OCI-LY3 (cell line): ENCODE data around the gene NPPB.

ENCODE experiments used
- H2AFZ ChIP-seq: fragments of 200-600, 300-600 bp; shearing (Covaris generic); 2 replicates; pipeline ENCODE4 v1.6.0; 2014; ENCODE audit warnings: antibody characterized with exemption, low read depth, low read length
- H3K27ac ChIP-seq: fragments of 200-600, 300-600 bp; sonication (generic); 2 replicates; pipeline ENCODE4 v1.5.1; 2014; ENCODE audit warnings: mild to moderate bottlenecking, low read length, moderate library complexity, mixed read lengths
- H3K27me3 ChIP-seq: fragments of 200-600, 300-600 bp; sonication (generic); 2 replicates; pipeline ENCODE4 v1.6.1; 2014; ENCODE audit warnings: low read depth, low read length, mixed read lengths
- H3K36me3 ChIP-seq: fragments of 200-600, 300-600 bp; sonication (generic); replicated peaks from 2 replicates; pipeline ENCODE3; 2014; ENCODE audit warnings: low read depth, low read length, mixed read lengths
- H3K4me1 ChIP-seq: fragments of 300-600, 200-600 bp; sonication (generic); 2 replicates; pipeline ENCODE4 v1.6.1; 2014; ENCODE audit warnings: low read length, mixed read lengths
- H3K4me2 ChIP-seq: fragments of 200-600, 300-600 bp; sonication (generic); 2 replicates; pipeline ENCODE4 v1.6.1; 2014; ENCODE audit warnings: low read length, mixed read lengths
- H3K4me3 ChIP-seq: fragments of 300-600, 200-600 bp; sonication (generic); 2 replicates; pipeline ENCODE4 v1.5.1; 2014; ENCODE audit warnings: antibody characterized with exemption, mild to moderate bottlenecking, low read length, moderate library complexity
- H3K79me2 ChIP-seq: fragments of 300-600, 200-600 bp; shearing (Covaris generic); 2 replicates; pipeline ENCODE4 v1.6.1; 2014; ENCODE audit warnings: mild to moderate bottlenecking, low read length, mixed read lengths
- H3K9ac ChIP-seq: fragments of 300-600, 200-600 bp; shearing (Covaris generic); 2 replicates; pipeline ENCODE4 v1.6.0; 2014; ENCODE audit warnings: mild to moderate bottlenecking, low read length, moderate library complexity
- H3K9me3 ChIP-seq: fragments of 200-600, 300-600 bp; shearing (Covaris generic); 2 replicates; pipeline ENCODE4 v1.6.1; 2014; ENCODE audit warnings: low read length, mixed read lengths; ENCODE audit not compliant: insufficient read depth
- H4K20me1 ChIP-seq: fragments of 200-600, 300-600 bp; sonication (generic); 2 replicates; pipeline ENCODE4 v1.6.1; 2016; ENCODE audit warnings: low read length, mixed read lengths; ENCODE audit not compliant: insufficient read depth
- EZH2phosphoT487 ChIP-seq: fragments of 200-600 bp; shearing (Covaris generic); IDR thresholded peaks from 2 replicates; pipeline ENCODE4 v1.6.1; 2018; ENCODE audit warnings: antibody characterized with exemption, mixed run types, low read depth
- TF ChIP-seq, protein P1 (sequence below): fragments of 200-600, 300-600 bp; sonication (generic); IDR thresholded peaks from 2 replicates; pipeline ENCODE4 v1.5.1; 2014; ENCODE audit warnings: antibody characterized with exemption, low read length, low read depth

Gene NPPB

DNA sequence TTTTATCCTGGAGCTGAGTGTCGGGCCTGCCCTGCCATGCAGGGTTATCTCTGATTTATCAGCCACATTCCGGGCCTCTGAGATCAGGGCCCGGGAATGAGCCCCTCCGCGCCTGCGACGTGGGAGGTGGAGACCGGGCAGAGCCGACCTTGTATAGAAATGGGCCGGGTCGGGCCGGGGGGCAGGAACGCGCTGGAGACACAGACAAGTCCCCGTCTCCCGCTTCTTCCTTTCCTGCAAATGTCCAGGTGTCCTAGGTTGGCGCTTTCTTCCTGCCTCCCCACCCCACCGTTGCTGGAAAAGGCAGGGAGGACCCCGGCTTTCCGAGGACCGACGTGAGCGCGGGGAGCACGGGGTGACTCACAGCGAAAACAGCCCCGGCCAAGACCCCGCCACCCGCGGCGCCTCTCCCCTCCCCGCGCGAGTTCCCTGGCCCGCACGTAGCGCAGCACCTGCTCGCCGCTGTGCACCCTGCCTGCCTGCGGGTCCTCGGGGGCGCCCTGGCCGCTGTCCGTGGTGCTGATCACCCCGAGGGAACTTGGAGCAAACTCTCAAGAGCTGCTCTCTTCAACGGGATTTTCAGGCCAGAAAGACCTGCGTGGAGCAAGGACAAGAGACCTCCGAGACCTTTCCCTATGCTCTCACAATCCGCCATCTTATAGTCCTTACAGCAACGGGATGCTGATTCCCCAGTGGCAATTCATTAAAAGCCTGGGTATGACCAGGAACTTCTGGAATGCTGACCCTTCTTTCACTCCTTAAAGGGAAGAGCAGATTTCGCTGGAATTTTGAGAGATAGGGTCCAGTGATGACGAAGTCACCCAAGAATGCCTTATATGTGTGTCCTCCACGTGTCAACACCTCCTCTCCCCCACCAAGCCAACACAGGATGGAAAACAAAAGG, 475 bp upstream of the NPPB start:
- H4K20me1 ChIP-seq: no peaks in the 10 kb centered on the region; the same call in 1 of the 2 replicates
- H3K27ac ChIP-seq: no peak overlapping the region
- peaks cover 8% of the 10 kb centered on the region; the same call in 1 of the 2 replicates for H3K4me1 ChIP-seq
- no peaks in the 10 kb centered on the region for H3K36me3 ChIP-seq
- H3K9ac ChIP-seq: no peak overlapping the region
- no peaks in the 10 kb centered on the region for H3K27me3 ChIP-seq
- H3K9me3 ChIP-seq: no peaks in the 10 kb centered on the region
- H3K4me2 ChIP-seq: no peak overlapping the region
- no peak overlapping the region for H3K4me3 ChIP-seq
- H3K79me2 ChIP-seq: no peaks in the 10 kb centered on the region
- no peak for TF ChIP-seq EZH2phosphoT487
- TF ChIP-seq, protein P1, sequence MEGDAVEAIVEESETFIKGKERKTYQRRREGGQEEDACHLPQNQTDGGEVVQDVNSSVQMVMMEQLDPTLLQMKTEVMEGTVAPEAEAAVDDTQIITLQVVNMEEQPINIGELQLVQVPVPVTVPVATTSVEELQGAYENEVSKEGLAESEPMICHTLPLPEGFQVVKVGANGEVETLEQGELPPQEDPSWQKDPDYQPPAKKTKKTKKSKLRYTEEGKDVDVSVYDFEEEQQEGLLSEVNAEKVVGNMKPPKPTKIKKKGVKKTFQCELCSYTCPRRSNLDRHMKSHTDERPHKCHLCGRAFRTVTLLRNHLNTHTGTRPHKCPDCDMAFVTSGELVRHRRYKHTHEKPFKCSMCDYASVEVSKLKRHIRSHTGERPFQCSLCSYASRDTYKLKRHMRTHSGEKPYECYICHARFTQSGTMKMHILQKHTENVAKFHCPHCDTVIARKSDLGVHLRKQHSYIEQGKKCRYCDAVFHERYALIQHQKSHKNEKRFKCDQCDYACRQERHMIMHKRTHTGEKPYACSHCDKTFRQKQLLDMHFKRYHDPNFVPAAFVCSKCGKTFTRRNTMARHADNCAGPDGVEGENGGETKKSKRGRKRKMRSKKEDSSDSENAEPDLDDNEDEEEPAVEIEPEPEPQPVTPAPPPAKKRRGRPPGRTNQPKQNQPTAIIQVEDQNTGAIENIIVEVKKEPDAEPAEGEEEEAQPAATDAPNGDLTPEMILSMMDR: no peak
- H2AFZ ChIP-seq: no peak overlapping the region

DNA sequence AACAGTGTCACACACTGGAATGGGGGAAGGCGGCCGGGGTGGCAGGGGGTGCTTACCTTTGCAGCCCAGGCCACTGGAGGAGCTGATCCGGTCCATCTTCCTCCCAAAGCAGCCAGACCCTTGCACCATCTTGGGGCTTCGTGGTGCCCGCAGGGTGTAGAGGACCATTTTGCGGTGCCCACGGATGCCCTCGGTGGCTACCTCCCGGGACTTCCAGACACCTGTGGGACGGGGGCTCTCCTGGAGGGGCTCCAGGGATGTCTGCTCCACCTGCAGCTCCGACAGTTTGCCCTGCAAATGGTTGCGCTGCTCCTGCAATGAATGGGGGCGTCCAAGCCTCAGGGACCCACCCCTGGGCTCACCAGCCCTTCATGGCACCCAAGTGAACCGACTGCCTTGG, 587 bp downstream of the NPPB start:
- no peak overlapping the region for H3K27ac ChIP-seq
- H3K4me1 ChIP-seq: peaks cover 8% of the 10 kb centered on the region; the same call in 1 of the 2 replicates
- H3K4me2 ChIP-seq: no peak overlapping the region
- H2AFZ ChIP-seq: no peak overlapping the region
- H3K27me3 ChIP-seq: no peaks in the 10 kb centered on the region
- no peaks in the 10 kb centered on the region; the same call in 1 of the 2 replicates for H4K20me1 ChIP-seq
- no peak overlapping the region for H3K9ac ChIP-seq
- H3K79me2 ChIP-seq: no peaks in the 10 kb centered on the region
- H3K9me3 ChIP-seq: no peaks in the 10 kb centered on the region
- TF ChIP-seq, protein P1: no peak
- no peak for TF ChIP-seq EZH2phosphoT487
- H3K4me3 ChIP-seq: no peak overlapping the region
- H3K36me3 ChIP-seq: no peaks in the 10 kb centered on the region

DNA sequence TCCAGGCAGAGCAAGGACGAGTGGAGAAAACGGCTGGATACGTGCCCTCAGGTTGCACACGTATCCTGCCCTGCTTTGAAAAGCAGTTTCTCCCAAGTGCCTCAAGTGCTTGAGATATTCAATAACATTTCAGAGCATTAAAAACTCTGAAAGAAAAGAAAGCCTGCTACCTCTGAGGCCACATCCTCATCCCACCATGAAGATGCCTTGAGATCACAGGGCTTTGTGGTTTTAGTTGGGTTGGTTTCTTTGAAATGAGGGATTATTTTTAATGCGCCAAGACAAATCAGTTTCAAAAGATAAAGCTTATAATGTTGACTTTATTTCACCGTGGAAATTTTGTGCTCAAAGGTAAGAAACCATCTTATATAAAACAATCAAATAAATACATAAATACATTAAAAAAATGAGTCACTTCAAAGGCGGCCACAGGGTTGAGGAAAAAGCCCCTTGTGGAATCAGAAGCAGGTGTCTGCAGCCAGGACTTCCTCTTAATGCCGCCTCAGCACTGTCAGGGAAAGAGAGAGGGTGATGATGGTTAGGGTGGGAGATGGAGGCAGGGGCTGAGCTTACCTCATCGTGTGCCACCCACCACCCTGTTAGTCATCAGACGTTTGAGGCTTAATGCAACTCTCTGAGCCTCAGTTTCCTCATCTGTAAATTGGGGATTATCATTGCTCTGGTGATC, 1.4 kb downstream of the NPPB start:
- TF ChIP-seq, protein P1: no peak
- no peak for TF ChIP-seq EZH2phosphoT487
- peaks cover 8% of the 10 kb centered on the region; the same call in 1 of the 2 replicates for H3K4me1 ChIP-seq
- H3K4me2 ChIP-seq: no peak overlapping the region
- no peaks in the 10 kb centered on the region for H3K9me3 ChIP-seq
- no peaks in the 10 kb centered on the region for H3K79me2 ChIP-seq
- no peak overlapping the region for H3K27ac ChIP-seq
- no peak overlapping the region for H3K9ac ChIP-seq
- no peak overlapping the region for H3K4me3 ChIP-seq
- no peaks in the 10 kb centered on the region; the same call in 1 of the 2 replicates for H4K20me1 ChIP-seq
- no peaks in the 10 kb centered on the region for H3K36me3 ChIP-seq
- H3K27me3 ChIP-seq: no peaks in the 10 kb centered on the region
- no peak overlapping the region for H2AFZ ChIP-seq

GRCh38 chr1:11856698-11857097, 2.0 kb downstream of the NPPB start:
- Histone ChIP-seq H3K9me3 (no peaks in the 10 kb centered on the region), H3K4me3 (no peak overlapping the region), H3K4me2 (no peak overlapping the region), H4K20me1 (no peaks in the 10 kb centered on the region; the same call in 1 of the 2 replicates), H3K4me1 (peaks cover 8% of the 10 kb centered on the region; the same call in 1 of the 2 replicates), H3K27me3 (no peaks in the 10 kb centered on the region), H3K79me2 (no peaks in the 10 kb centered on the region), H3K9ac (no peak overlapping the region), H2AFZ (no peak overlapping the region), H3K27ac (no peak overlapping the region), H3K36me3 (no peaks in the 10 kb centered on the region)
- no peak for TF ChIP-seq EZH2phosphoT487
- TF ChIP-seq, protein P1: no peak
